Natural killer cell (primary cell): ENCODE data around the gene RPRML. TPM values are rescaled to one million over a fixed set of nuclear protein-coding genes. Genes with fewer than 3 reads are reported as not detected.

Experiments used
- ATAC-seq, 3 donors: fragments of 150-1000 bp in 2 of 3; fragments of 200-7000 bp in 1 of 3; cut with Tn5 transposase; 1 replicate in 1 of 3; 2 replicates in 2 of 3; pipeline ENCODE4 v1.10.0; 2021; ENCODE audit warnings: mild to moderate bottlenecking in 2 of 3, moderate library complexity in 2 of 3
- DNase-seq, 2 donors: peaks; one replicate each; pipeline versions ENCODE4 v3.0.0 to v3.0.0-alpha.2; 2013 to 2021; ENCODE audit warnings: mixed read lengths in 1 of 2
- H3K27ac ChIP-seq: one replicate; pipeline ENCODE4 v1.5.1; 2013; ENCODE audit warnings: mild to moderate bottlenecking, low read length
- H3K27me3 ChIP-seq: one replicate; pipeline ENCODE4 v1.6.1; 2013; ENCODE audit warnings: low read length; ENCODE audit not compliant: control insufficient read depth, insufficient read depth
- H3K36me3 ChIP-seq: one replicate; pipeline ENCODE4 v1.6.1; 2013; ENCODE audit warnings: low read length; ENCODE audit not compliant: control insufficient read depth, insufficient read depth
- H3K4me1 ChIP-seq: one replicate; pipeline ENCODE4 v1.6.1; 2013; ENCODE audit warnings: low read length; ENCODE audit not compliant: control insufficient read depth, insufficient read depth
- H3K4me3 ChIP-seq: one replicate; pipeline ENCODE4 v1.5.1; 2013; ENCODE audit warnings: low read length
- H3K9me3 ChIP-seq: one replicate; pipeline ENCODE4 v1.6.1; 2013; ENCODE audit warnings: low read length; ENCODE audit not compliant: control insufficient read depth, insufficient read depth
- H3K27ac Mint-ChIP-seq, 2 donors: one replicate each; pipeline ENCODE4 v1.8.0; 2022; ENCODE audit warnings: mild to moderate bottlenecking in 2 of 2, mixed read lengths in 2 of 2, moderate library complexity in 1 of 2
- H3K27me3 Mint-ChIP-seq, 2 donors: one replicate each; pipeline ENCODE4 v1.8.0; 2022; ENCODE audit warnings: low read depth in 2 of 2, mixed read lengths in 2 of 2
- H3K36me3 Mint-ChIP-seq: one replicate; pipeline ENCODE4 v1.8.0; 2022; ENCODE audit warnings: mixed read lengths
- H3K4me1 Mint-ChIP-seq, 2 donors: one replicate each; pipeline ENCODE4 v1.8.0; 2022; ENCODE audit warnings: mixed read lengths in 2 of 2
- H3K4me3 Mint-ChIP-seq: one replicate; pipeline ENCODE4 v1.8.0; 2022; ENCODE audit warnings: mild to moderate bottlenecking, moderate library complexity, mixed read lengths
- H3K9me3 Mint-ChIP-seq, 2 donors: one replicate each; pipeline ENCODE4 v1.8.0; 2022; ENCODE audit warnings: mixed read lengths in 2 of 2
- CTCF ChIP-seq: fragments of 200-600 bp; IDR thresholded peaks from one replicate; pipeline ENCODE4 v1.8.0; 2022; ENCODE audit warnings: antibody characterized with exemption
- WGBS: methylation state at CpG from one replicate; pipeline ENCODE4 v1.1.7; 2013; ENCODE audit warnings: missing lambda C conversion rate; ENCODE audit not compliant: insufficient coverage; 5-methylcytosine and 5-hydroxymethylcytosine counted together
- intact Hi-C: fragments of 100-400 bp; cut with micrococcal nuclease; formaldehyde crosslinking; loops from one replicate; pipeline ENCODE4 v1.14.2; 2022
- total RNA-seq, 4 donors: library from RNA; stranded (reverse); fragments of 120-200 nt in 1 of 4; gene quantifications; one replicate each; pipeline versions ENCODE4 v1.2.3 to v1.2.4, GENCODE V29; 2013 to 2022

Gene RPRML
- total RNA-seq, 3 donors from 2014 or later (not counting 1 experiment from before 2014, with no cell fraction given): not detected

- Histone ChIP-seq H3K27ac (no peak overlapping the region), H3K9me3 (no peaks in the 10 kb centered on the region), H3K27me3 (peaks cover 23% of the 10 kb centered on the region), H3K4me1 (peaks cover 8% of the 10 kb centered on the region), H3K36me3 (no peaks in the 10 kb centered on the region), H3K4me3 (no peak overlapping the region)
- no peak overlapping the region for H3K4me3 Mint-ChIP-seq
- no peaks in the 10 kb centered on the region for H3K9me3 Mint-ChIP-seq
- H3K4me1 Mint-ChIP-seq: peaks cover 0 to 10% of the 10 kb centered on the region in 2 donors
- H3K27ac Mint-ChIP-seq: no peak overlapping the region
- peaks cover 26 to 36% of the 10 kb centered on the region in 2 donors for H3K27me3 Mint-ChIP-seq
- intact Hi-C loops: no loop called here
- no peaks in the 10 kb centered on the region for H3K36me3 Mint-ChIP-seq
- DNase-seq (no peak), ATAC-seq (no peak)
- no peak for TF ChIP-seq CTCF
- WGBS: 76% methylated on average over 6 of the region's 7 CpGs
Measured at GRCh38 chr17:46977348-46977747, 1.7 kb downstream of the RPRML start.

- Mint-ChIP-seq H3K4me3 (no peak overlapping the region), H3K9me3 (no peaks in the 10 kb centered on the region), H3K4me1 (peaks cover 0 to 10% of the 10 kb centered on the region in 2 donors), H3K27ac (no peak overlapping the region), H3K27me3 (peaks cover 26 to 36% of the 10 kb centered on the region in 2 donors), H3K36me3 (no peaks in the 10 kb centered on the region)
- H3K27ac ChIP-seq: no peak overlapping the region
- ATAC-seq (no peak), DNase-seq (no peak)
- 87% methylated on average over 14 of the region's 14 CpGs for WGBS
- H3K4me1 ChIP-seq: peaks cover 8% of the 10 kb centered on the region
- H3K9me3 ChIP-seq: no peaks in the 10 kb centered on the region
- peaks cover 23% of the 10 kb centered on the region for H3K27me3 ChIP-seq
- TF ChIP-seq CTCF: no peak
- no peak overlapping the region for H3K4me3 ChIP-seq
- H3K36me3 ChIP-seq: no peaks in the 10 kb centered on the region
- intact Hi-C loops: no loop called here
Measured at GRCh38 chr17:46976626-46977270, 2.3 kb downstream of the RPRML start.

- H3K4me3 Mint-ChIP-seq: no peak overlapping the region
- intact Hi-C loops: no loop called here
- WGBS: 78% methylated on average over 4 of the region's 4 CpGs
- Histone ChIP-seq H3K27me3 (peaks cover 20% of the 10 kb centered on the region), H3K36me3 (no peaks in the 10 kb centered on the region), H3K9me3 (no peaks in the 10 kb centered on the region), H3K4me3 (no peak overlapping the region), H3K27ac (no peak overlapping the region), H3K4me1 (peaks cover 8% of the 10 kb centered on the region)
- ATAC-seq (no peak), DNase-seq (no peak)
- H3K36me3 Mint-ChIP-seq: no peaks in the 10 kb centered on the region
- H3K27ac Mint-ChIP-seq: no peak overlapping the region
- peaks cover 0 to 10% of the 10 kb centered on the region in 2 donors for H3K4me1 Mint-ChIP-seq
- TF ChIP-seq CTCF: no peak
- no peaks in the 10 kb centered on the region for H3K9me3 Mint-ChIP-seq
- peaks cover 22 to 33% of the 10 kb centered on the region in 2 donors for H3K27me3 Mint-ChIP-seq
Measured at GRCh38 chr17:46975287-46975686, 3.8 kb downstream of the RPRML start.

GRCh38 chr17:46974086-46974485 is 5.0 kb downstream of the RPRML start:
- WGBS: 82% methylated on average over 10 of the region's 11 CpGs
- peaks cover 3% of the 10 kb centered on the region for H3K4me1 ChIP-seq

More at GRCh38 chr17:46974086-46974485, 5.0 kb downstream of the RPRML start:
- ATAC-seq: no peak
- no peak for TF ChIP-seq CTCF
- DNase-seq: no peak
- no peak overlapping the region for H3K27ac ChIP-seq
- intact Hi-C loops: no loop called here
- peaks cover 0 to 5% of the 10 kb centered on the region in 2 donors for H3K4me1 Mint-ChIP-seq
- no peaks in the 10 kb centered on the region for H3K36me3 ChIP-seq
- H3K27me3 ChIP-seq: peaks cover 15% of the 10 kb centered on the region
- H3K36me3 Mint-ChIP-seq: no peaks in the 10 kb centered on the region
- no peak overlapping the region for H3K4me3 Mint-ChIP-seq
- no peak overlapping the region for H3K4me3 ChIP-seq
- peaks cover 13 to 24% of the 10 kb centered on the region in 2 donors for H3K27me3 Mint-ChIP-seq
- no peak overlapping the region for H3K27ac Mint-ChIP-seq
- H3K9me3 Mint-ChIP-seq: no peaks in the 10 kb centered on the region
- H3K9me3 ChIP-seq: no peaks in the 10 kb centered on the region
